CD4-positive, alpha-beta T cell treated with Interferon gamma for 1 hour (primary cell): Measurements from ENCODE around the gene ARSB.
"Not testable (repeated sequence)": the region's sequence is repeated elsewhere in the genome, so short reads cannot be mapped to it uniquely, and the experiment has no call there.

Experiments used
- DNase-seq: peaks from one replicate; pipeline ENCODE4 v3.0.0-alpha.2; 2020

Gene ARSB

GRCh38 chr5:78771260-78772205 lies 213.6 kb downstream of the ARSB start:
- DNase-seq, result peak; percentile 19

- DNase-seq, result no peak
These were observed 216.2 kb downstream of the ARSB start for GRCh38 chr5:78768781-78769380.

- DNase-seq, result no peak
These were observed 218.7 kb downstream of the ARSB start for GRCh38 chr5:78766412-78766762.

GRCh38 chr5:78765756-78766411 lies 219.2 kb downstream of the ARSB start:
- DNase-seq, result no peak

- no peak for DNase-seq
These were observed 220.0 kb downstream of the ARSB start for GRCh38 chr5:78765116-78765515.

GRCh38 chr5:78763659-78764189 lies 221.4 kb downstream of the ARSB start:
- no peak for DNase-seq

- DNase-seq, result not testable (repeated sequence)
These were observed 222.4 kb downstream of the ARSB start for GRCh38 chr5:78762743-78763142.

- no peak for DNase-seq
These were observed 223.3 kb downstream of the ARSB start for GRCh38 chr5:78761840-78762239.

- no peak for DNase-seq
These were observed 224.3 kb downstream of the ARSB start for GRCh38 chr5:78760770-78761169.

- peak; percentile 20 for DNase-seq
These were observed 224.7 kb downstream of the ARSB start for GRCh38 chr5:78760366-78760765.

GRCh38 chr5:78758169-78758839 lies 226.8 kb downstream of the ARSB start:
- DNase-seq, result no peak

GRCh38 chr5:78757269-78758053 lies 227.6 kb downstream of the ARSB start:
- DNase-seq, result no peak

- DNase-seq, result no peak
These were observed 228.3 kb downstream of the ARSB start for GRCh38 chr5:78756858-78757257.

- DNase-seq, result no peak
These were observed 229.2 kb downstream of the ARSB start for GRCh38 chr5:78755822-78756429.

- no peak for DNase-seq
These were observed 230.5 kb downstream of the ARSB start for GRCh38 chr5:78754655-78755054.

- no peak for DNase-seq
These were observed 232.0 kb downstream of the ARSB start for GRCh38 chr5:78753093-78753531.

GRCh38 chr5:78751872-78752271 lies 233.2 kb downstream of the ARSB start:
- no peak for DNase-seq

GRCh38 chr5:78750281-78750680 lies 234.8 kb downstream of the ARSB start:
- DNase-seq, result no peak

GRCh38 chr5:78747705-78748359 lies 237.3 kb downstream of the ARSB start:
- no peak for DNase-seq

GRCh38 chr5:78747055-78747454 lies 238.1 kb downstream of the ARSB start:
- no peak for DNase-seq
